DND-41 (cell line): ENCODE measurements around the gene SEPHS1.

Experiments used
- CTCF ChIP-seq: IDR thresholded peaks from 2 replicates; pipeline ENCODE4 v1.5.1; 2012; ENCODE audit warnings: borderline replicate concordance, low read length, moderate library complexity, mild to moderate bottlenecking; ENCODE audit not compliant: poor library complexity, severe bottlenecking; ENCODE audit errors: extremely low read depth
- EZH2 ChIP-seq: IDR thresholded peaks from 3 replicates; pipeline ENCODE4 v1.6.1; 2012; ENCODE audit warnings: borderline replicate concordance, low read depth, mild to moderate bottlenecking, moderate library complexity, low read length, inconsistent platforms; ENCODE audit not compliant: severe bottlenecking

DNA sequence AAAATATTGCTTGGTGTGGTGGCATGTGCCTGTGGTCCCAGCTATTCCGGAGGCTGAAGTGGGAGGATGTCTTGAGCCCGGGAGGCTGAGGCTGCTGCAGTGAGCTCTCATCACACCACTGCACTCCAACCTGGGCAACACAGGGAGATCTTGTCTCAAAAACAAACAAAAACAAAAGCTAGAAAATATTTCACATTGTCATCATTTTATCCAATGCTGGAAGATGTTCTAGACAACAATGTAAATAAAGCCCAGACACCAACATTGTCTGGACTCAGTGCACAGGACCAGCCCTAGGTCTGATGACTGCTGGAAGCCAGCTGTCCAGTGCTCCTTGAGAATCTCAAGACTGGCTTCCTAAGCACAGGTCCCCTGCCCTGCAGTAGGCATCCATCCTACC lies 13.5 kb downstream of the SEPHS1 start:
- TF ChIP-seq CTCF: no peak
- TF ChIP-seq EZH2: no peak
